ENCODE data around the gene GPR39.

GPR39 gene

GRCh38 chr2:132544006-132544630 lies 127.5 kb downstream of the GPR39 start:
- TF ChIP-seq ZFX (IDR thresholded peaks at IDR 0.05) (no peak), CTCF (conservative IDR thresholded peaks at IDR 0.05) (no peak)

GRCh38 chr2:132547090-132547687 lies 130.6 kb downstream of the GPR39 start:
- TF ChIP-seq CTCF (conservative IDR thresholded peaks at IDR 0.05) = peak; percentile 75
- TF ChIP-seq ZFX (IDR thresholded peaks at IDR 0.05) = no peak
- no peak overlapping the region for H3K27ac ChIP-seq

More at GRCh38 chr2:132544006-132544630, 127.5 kb downstream of the GPR39 start:
- H3K27ac ChIP-seq = no peak overlapping the region

- TF ChIP-seq CTCF (conservative IDR thresholded peaks at IDR 0.05) (no peak), ZFX (IDR thresholded peaks at IDR 0.05) (no peak)
- no peak overlapping the region for H3K27ac ChIP-seq
Observed at GRCh38 chr2:132549935-132550670, 133.5 kb downstream of the GPR39 start.

- no peak overlapping the region for H3K27ac ChIP-seq
- no peak for TF ChIP-seq ZFX (IDR thresholded peaks at IDR 0.05)
- TF ChIP-seq CTCF (conservative IDR thresholded peaks at IDR 0.05) = no peak
Observed at GRCh38 chr2:132550946-132551345, 134.3 kb downstream of the GPR39 start.

GRCh38 chr2:132557694-132558093 lies 141.1 kb downstream of the GPR39 start:
- TF ChIP-seq CTCF (conservative IDR thresholded peaks at IDR 0.05) (no peak), ZFX (IDR thresholded peaks at IDR 0.05) (no peak)
- no peak overlapping the region for H3K27ac ChIP-seq

- no peak for TF ChIP-seq ZFX (IDR thresholded peaks at IDR 0.05)
- no peak for TF ChIP-seq CTCF (conservative IDR thresholded peaks at IDR 0.05)
- H3K27ac ChIP-seq = no peak overlapping the region
Observed at GRCh38 chr2:132559326-132559725, 142.7 kb downstream of the GPR39 start.

- no peak overlapping the region for H3K27ac ChIP-seq
- no peak for TF ChIP-seq CTCF (conservative IDR thresholded peaks at IDR 0.05)
- no peak for TF ChIP-seq ZFX (IDR thresholded peaks at IDR 0.05)
Observed at GRCh38 chr2:132559921-132560320, 143.3 kb downstream of the GPR39 start.

All from C4-2B (cell line).